IMR-90 (cell line): ENCODE results near the gene NPHP4. TPM values are rescaled to one million over a fixed set of nuclear protein-coding genes. Genes with fewer than 3 reads are reported as not detected.

ENCODE experiments used
- ATAC-seq: fragments of 200-7000 bp; cut with Tn5 transposase; 2 replicates; pipeline ENCODE4 v1.9.1; 2020; ENCODE audit warnings: low read depth, mild to moderate bottlenecking, moderate library complexity
- BruUV-seq: library from RNA; stranded (reverse); fragments of 400-500 nt; replicated peaks from 2 replicates; lab custom pipeline; 2021; lab: Mats Ljungman, UMichigan
- CTCF ChIA-PET: fragments of 300-600 bp; formaldehyde crosslinking; extraction: SDS; loops from one replicate; lab custom pipeline; 2021; ENCODE audit warnings: antibody characterized with exemption; lab: Yijun Ruan, JAX
- POLR2A ChIA-PET: fragments of 300-600 bp; sonication (Branson Sonifier 250); formaldehyde crosslinking; loops from one replicate; lab custom pipeline; 2022; ENCODE audit warnings: antibody characterized with exemption; ENCODE audit not compliant: unreplicated experiment; lab: Charles Lee
- DNase-seq: peaks from one replicate; pipeline ENCODE4 v3.0.0; 2013
- H2AFZ ChIP-seq: replicated peaks from 2 replicates; pipeline ENCODE3; 2013; ENCODE audit warnings: low read length, mild to moderate bottlenecking; ENCODE audit not compliant: poor library complexity
- H2AK5ac ChIP-seq: 2 replicates; pipeline ENCODE4 v1.6.1; 2013; ENCODE audit warnings: low read depth, low read length, inconsistent platforms
- H2AK9ac ChIP-seq: replicated peaks from 2 replicates; pipeline ENCODE3; 2013; ENCODE audit warnings: mild to moderate bottlenecking, low read depth, low read length, moderate library complexity; ENCODE audit not compliant: poor library complexity
- H2BK120ac ChIP-seq: 2 replicates; pipeline ENCODE4 v1.6.1; 2013; ENCODE audit warnings: low read depth, low read length, inconsistent platforms
- H2BK15ac ChIP-seq: 3 replicates; pipeline ENCODE4 v1.6.1; 2013; ENCODE audit warnings: low read depth, low read length, inconsistent platforms
- H2BK20ac ChIP-seq: 2 replicates; pipeline ENCODE4 v1.6.1; 2013; ENCODE audit warnings: low read depth, mild to moderate bottlenecking, inconsistent platforms, low read length, moderate library complexity
- H2BK5ac ChIP-seq: 2 replicates; pipeline ENCODE4 v1.6.1; 2013; ENCODE audit warnings: mild to moderate bottlenecking, low read depth, low read length, inconsistent platforms; ENCODE audit not compliant: poor library complexity, severe bottlenecking
- H3K14ac ChIP-seq: replicated peaks from 2 replicates; pipeline ENCODE4 v1.6.1; 2013; ENCODE audit warnings: low read depth, low read length, inconsistent platforms
- H3K18ac ChIP-seq: 2 replicates; pipeline ENCODE4 v1.6.1; 2013; ENCODE audit warnings: low read depth, low read length, control low read depth
- H3K23ac ChIP-seq: 2 replicates; pipeline ENCODE4 v1.6.1; 2013; ENCODE audit warnings: low read depth, low read length, inconsistent platforms
- H3K27ac ChIP-seq: 2 replicates; pipeline ENCODE4 v1.5.1; 2013; ENCODE audit warnings: mild to moderate bottlenecking, control low read depth, low read length; ENCODE audit not compliant: insufficient read depth
- H3K27me3 ChIP-seq: 2 replicates; pipeline ENCODE4 v1.6.1; 2013; ENCODE audit warnings: low read length; ENCODE audit not compliant: control insufficient read depth, insufficient read depth
- H3K36me3 ChIP-seq: 2 replicates; pipeline ENCODE4 v1.6.1; 2013; ENCODE audit warnings: low read length, mixed read lengths; ENCODE audit not compliant: control insufficient read depth, insufficient read depth
- H3K4ac ChIP-seq: 2 replicates; pipeline ENCODE4 v1.6.1; 2013; ENCODE audit warnings: low read depth, low read length, inconsistent platforms
- H3K4me1 ChIP-seq: 2 replicates; pipeline ENCODE4 v1.6.1; 2013; ENCODE audit warnings: low read length, mixed read lengths; ENCODE audit not compliant: control insufficient read depth, insufficient read depth
- H3K4me2 ChIP-seq: 2 replicates; pipeline ENCODE4 v1.6.1; 2013; ENCODE audit warnings: low read depth, mild to moderate bottlenecking, control low read depth, low read length, moderate library complexity
- H3K4me3 ChIP-seq: 2 replicates; pipeline ENCODE4 v1.5.1; 2013; ENCODE audit warnings: low read depth, mild to moderate bottlenecking, control low read depth, low read length, moderate library complexity; ENCODE audit not compliant: insufficient read depth
- H3K56ac ChIP-seq: 2 replicates; pipeline ENCODE4 v1.6.1; 2013; ENCODE audit warnings: low read length, inconsistent platforms; ENCODE audit not compliant: insufficient read depth; ENCODE audit errors: extremely low read depth
- H3K79me1 ChIP-seq, 2 experiments: 2 replicates each; pipeline ENCODE4 v1.6.1; 2013; ENCODE audit warnings: low read length in 2 of 2, inconsistent platforms in 1 of 2, low read depth in 1 of 2
- H3K9ac ChIP-seq: 2 replicates; pipeline ENCODE4 v1.6.1; 2013; ENCODE audit warnings: low read depth, low read length, control low read depth
- H3K9me1 ChIP-seq: 2 replicates; pipeline ENCODE4 v1.6.1; 2013; ENCODE audit warnings: low read length, inconsistent platforms; ENCODE audit not compliant: insufficient read depth
- H3K9me3 ChIP-seq: 2 replicates; pipeline ENCODE4 v1.6.1; 2013; ENCODE audit warnings: low read length; ENCODE audit not compliant: control insufficient read depth, insufficient read depth
- H4K20me1 ChIP-seq: 2 replicates; pipeline ENCODE4 v1.6.1; 2013; ENCODE audit warnings: low read length, inconsistent platforms; ENCODE audit not compliant: insufficient read depth
- H4K5ac ChIP-seq: 2 replicates; pipeline ENCODE4 v1.6.1; 2013; ENCODE audit warnings: mild to moderate bottlenecking, low read depth, low read length, control low read depth
- H4K8ac ChIP-seq, 2 experiments: 2 replicates each; pipeline ENCODE4 v1.6.1; 2013; ENCODE audit warnings: low read depth in 2 of 2, low read length in 2 of 2, control low read depth in 1 of 2, inconsistent platforms in 1 of 2
- H4K91ac ChIP-seq: 2 replicates; pipeline ENCODE4 v1.6.1; 2013; ENCODE audit warnings: low read depth, low read length, inconsistent platforms; ENCODE audit not compliant: insufficient read depth
- BHLHE40 ChIP-seq: fragments of 150-350 bp; IDR thresholded peaks from 2 replicates; pipeline ENCODE4 v1.6.1; 2016; ENCODE audit warnings: mild to moderate bottlenecking, low read depth, low read length
- CEBPB ChIP-seq: IDR thresholded peaks from 2 replicates; pipeline ENCODE4 v1.6.1; 2012; ENCODE audit warnings: low read depth, low read length, improper control_type of control experiment
- FOS ChIP-seq: fragments of 150-350 bp; IDR thresholded peaks from 2 replicates; pipeline ENCODE4 v1.6.1; 2016; ENCODE audit warnings: low read depth, low read length
- MAZ ChIP-seq: IDR thresholded peaks from 2 replicates; pipeline ENCODE4 v1.6.1; 2012; ENCODE audit warnings: low read depth, mild to moderate bottlenecking, low read length, improper control_type of control experiment, moderate library complexity, borderline replicate concordance
- POLR2A ChIP-seq: IDR thresholded peaks from 2 replicates; pipeline ENCODE4 v1.6.1; 2012; ENCODE audit warnings: mild to moderate bottlenecking, low read depth, low read length
- SMC3 ChIP-seq: fragments of 150-350 bp; IDR thresholded peaks from 2 replicates; pipeline ENCODE4 v1.6.1; 2016; ENCODE audit warnings: low read depth, mild to moderate bottlenecking, antibody characterized with exemption, low read length, moderate library complexity
- WGBS, 2 experiments: methylation state at CpG; one replicate each; pipeline versions ENCODE4 v1.1.5 to v1.1.7; 2013; ENCODE audit warnings: missing lambda C conversion rate in 2 of 2; ENCODE audit not compliant: insufficient read length in 1 of 2; ENCODE audit errors: extremely low coverage in 2 of 2; 5-methylcytosine and 5-hydroxymethylcytosine counted together
- dilution Hi-C: fragments of 300-500 bp; cut with HindIII; formaldehyde crosslinking; loops from one replicate; pipeline ENCODE4 v1.14.3; 2018; ENCODE audit warnings: low sequenced_read_pairs; ENCODE audit not compliant: unreplicated experiment
- in situ Hi-C: fragments of 300-500 bp; cut with MboI; formaldehyde crosslinking; loops from 3 replicates; pipeline ENCODE4 v1.14.3; 2019; ENCODE audit warnings: low sequenced_read_pairs, inconsistent platforms, mixed read lengths
- intact Hi-C: fragments of 100-400 bp; cut with micrococcal nuclease; formaldehyde crosslinking; loops from 2 replicates; pipeline ENCODE4 v1.10.0; 2022
- polyA plus RNA-seq, 3 experiments: library from polyadenylated mRNA; depleted of rRNA; stranded (reverse); fragments of >200 nt; gene quantifications; 2 replicates each; pipeline ENCODE4 v1.2.3, GENCODE V29; 2012; ENCODE audit warnings: low replicate concordance in 1 of 3
- total RNA-seq: library from RNA; depleted of rRNA; stranded (reverse); fragments of >200 nt; gene quantifications from 2 replicates; pipeline ENCODE4 v1.2.3, GENCODE V29; 2012
- TF ChIP-seq, protein P1 (sequence below): fragments of 150-350 bp; IDR thresholded peaks from 2 replicates; pipeline ENCODE4 v1.6.1; 2017; ENCODE audit warnings: mild to moderate bottlenecking, antibody characterized with exemption, low read length, low read depth
- TF ChIP-seq, protein P2 (sequence below): conservative IDR thresholded peaks from 2 replicates; pipeline ENCODE4 v1.5.1; 2012; ENCODE audit warnings: mild to moderate bottlenecking, low read depth, low read length, improper control_type of control experiment

The NPHP4 gene
- total and polyA plus RNA-seq, 2 of the 4 experiments (the other 2 are of a cell fraction), result 2.0 to 5.5 TPM

DNA sequence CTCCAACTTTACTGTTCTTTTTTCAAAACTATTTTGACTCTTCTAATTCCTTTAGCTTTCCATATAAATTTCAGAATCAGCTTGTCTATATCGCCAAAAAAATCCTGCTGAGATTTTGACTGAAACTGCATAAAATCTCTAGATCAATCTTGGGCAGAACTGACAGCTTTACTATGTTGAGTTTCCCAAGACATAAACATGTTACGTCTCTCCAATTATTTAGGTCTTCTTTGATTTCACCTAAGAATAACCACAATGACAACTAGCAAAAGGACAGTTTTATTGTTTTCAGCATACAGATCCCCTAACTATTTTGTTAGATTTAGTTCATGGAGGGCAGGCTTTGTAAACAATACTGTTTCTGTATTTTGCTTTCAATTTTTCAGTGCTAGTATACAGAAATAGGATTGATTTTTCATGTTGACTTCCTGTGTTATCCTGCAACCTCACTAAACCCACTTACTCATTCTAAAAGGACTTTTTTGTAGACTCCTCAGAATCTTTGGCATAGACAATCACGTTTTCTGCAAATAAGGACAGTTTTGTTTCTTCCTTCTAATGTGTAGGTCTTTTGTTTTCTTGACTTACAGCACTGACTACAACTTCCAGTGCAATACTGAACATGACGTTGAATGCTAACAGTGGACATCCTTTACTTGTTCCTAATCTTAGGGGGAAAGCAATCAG is 63.4 kb downstream of the NPHP4 start:
- Histone ChIP-seq H4K5ac (no peak overlapping the region), H3K4me3 (no peak overlapping the region), H3K27me3 (no peaks in the 10 kb centered on the region), H2AK9ac (no peak overlapping the region), H3K18ac (no peak overlapping the region), H3K9me3 (no peaks in the 10 kb centered on the region), H4K91ac (no peak overlapping the region), H2BK120ac (no peak overlapping the region), H3K4ac (no peak overlapping the region), H2BK5ac (no peak overlapping the region), H3K56ac (no peak overlapping the region), H4K20me1 (no peaks in the 10 kb centered on the region), H3K79me1 (no peaks in the 10 kb centered on the region), H3K4me2 (no peak overlapping the region), H3K36me3 (peaks cover 4% of the 10 kb centered on the region), H3K9me1 (no peaks in the 10 kb centered on the region), H2BK20ac (no peak overlapping the region), H2AK5ac (no peak overlapping the region), H3K27ac (no peak overlapping the region), H2AFZ (no peak overlapping the region), H2BK15ac (no peak overlapping the region), H4K8ac (no peak overlapping the region), H3K4me1 (no peaks in the 10 kb centered on the region), H3K9ac (no peak overlapping the region), H3K14ac (no peak overlapping the region), H3K23ac (no peak overlapping the region)
- CTCF ChIA-PET, result no interaction called here
- intact Hi-C loops, result no loop called here
- WGBS, 2 experiments, result 80% methylated on average over 1 of the region's 4 CpGs; no CpG with 5 or more reads in 1 of the 2 experiments
- dilution Hi-C loops, result no loop called here
- ATAC-seq (no peak), DNase-seq (no peak)
- TF ChIP-seq FOS (no peak), BHLHE40 (no peak), SMC3 (no peak), MAZ (no peak), POLR2A (no peak), CEBPB (no peak)
- TF ChIP-seq, protein P1, sequence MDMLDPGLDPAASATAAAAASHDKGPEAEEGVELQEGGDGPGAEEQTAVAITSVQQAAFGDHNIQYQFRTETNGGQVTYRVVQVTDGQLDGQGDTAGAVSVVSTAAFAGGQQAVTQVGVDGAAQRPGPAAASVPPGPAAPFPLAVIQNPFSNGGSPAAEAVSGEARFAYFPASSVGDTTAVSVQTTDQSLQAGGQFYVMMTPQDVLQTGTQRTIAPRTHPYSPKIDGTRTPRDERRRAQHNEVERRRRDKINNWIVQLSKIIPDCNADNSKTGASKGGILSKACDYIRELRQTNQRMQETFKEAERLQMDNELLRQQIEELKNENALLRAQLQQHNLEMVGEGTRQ, result no peak
- TF ChIP-seq, protein P2, sequence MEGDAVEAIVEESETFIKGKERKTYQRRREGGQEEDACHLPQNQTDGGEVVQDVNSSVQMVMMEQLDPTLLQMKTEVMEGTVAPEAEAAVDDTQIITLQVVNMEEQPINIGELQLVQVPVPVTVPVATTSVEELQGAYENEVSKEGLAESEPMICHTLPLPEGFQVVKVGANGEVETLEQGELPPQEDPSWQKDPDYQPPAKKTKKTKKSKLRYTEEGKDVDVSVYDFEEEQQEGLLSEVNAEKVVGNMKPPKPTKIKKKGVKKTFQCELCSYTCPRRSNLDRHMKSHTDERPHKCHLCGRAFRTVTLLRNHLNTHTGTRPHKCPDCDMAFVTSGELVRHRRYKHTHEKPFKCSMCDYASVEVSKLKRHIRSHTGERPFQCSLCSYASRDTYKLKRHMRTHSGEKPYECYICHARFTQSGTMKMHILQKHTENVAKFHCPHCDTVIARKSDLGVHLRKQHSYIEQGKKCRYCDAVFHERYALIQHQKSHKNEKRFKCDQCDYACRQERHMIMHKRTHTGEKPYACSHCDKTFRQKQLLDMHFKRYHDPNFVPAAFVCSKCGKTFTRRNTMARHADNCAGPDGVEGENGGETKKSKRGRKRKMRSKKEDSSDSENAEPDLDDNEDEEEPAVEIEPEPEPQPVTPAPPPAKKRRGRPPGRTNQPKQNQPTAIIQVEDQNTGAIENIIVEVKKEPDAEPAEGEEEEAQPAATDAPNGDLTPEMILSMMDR, result no peak
- POLR2A ChIA-PET, result no interaction called here
- in situ Hi-C loops, result no loop called here
- no TSS peak for BruUV-seq
